Fibroblast of pulmonary artery (primary cell): ENCODE results near the gene INTS1.

Source experiments
- DNase-seq: peaks from one replicate; pipeline ENCODE4 v3.0.0-alpha.2; 2010; ENCODE audit warnings: low read depth
- H3K4me3 ChIP-seq: replicated peaks from 2 replicates; pipeline ENCODE4 v1.5.1; 2011; ENCODE audit warnings: low read depth, mild to moderate bottlenecking, control low read depth, low read length, moderate library complexity
- TF ChIP-seq, protein P1 (sequence below): IDR thresholded peaks from 2 replicates; pipeline ENCODE4 v1.5.1; 2011; ENCODE audit warnings: mild to moderate bottlenecking, control low read depth, low read length, inconsistent platforms; ENCODE audit errors: missing control alignments

Gene INTS1

DNA sequence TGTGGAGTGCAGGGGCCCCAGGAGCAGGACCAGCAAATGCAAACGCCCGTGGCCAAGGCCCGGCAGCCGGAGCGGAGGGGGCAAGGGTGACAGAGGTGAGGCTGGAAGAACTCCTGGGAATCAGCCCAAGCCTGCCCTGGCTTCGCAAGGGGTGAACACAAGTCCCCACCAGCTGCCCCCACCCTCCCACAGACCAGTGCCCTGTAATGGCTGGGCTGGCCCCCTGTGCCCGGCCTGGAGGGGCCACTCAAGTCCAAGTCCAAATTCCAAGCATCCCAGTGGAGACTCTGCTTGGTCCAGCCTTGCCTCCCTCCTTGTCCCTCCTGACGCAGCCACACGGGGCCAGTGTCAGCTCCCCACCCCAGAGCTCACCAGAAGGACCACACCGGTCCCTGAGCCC is 73.0 kb downstream of the INTS1 start:
- TF ChIP-seq, protein P1, sequence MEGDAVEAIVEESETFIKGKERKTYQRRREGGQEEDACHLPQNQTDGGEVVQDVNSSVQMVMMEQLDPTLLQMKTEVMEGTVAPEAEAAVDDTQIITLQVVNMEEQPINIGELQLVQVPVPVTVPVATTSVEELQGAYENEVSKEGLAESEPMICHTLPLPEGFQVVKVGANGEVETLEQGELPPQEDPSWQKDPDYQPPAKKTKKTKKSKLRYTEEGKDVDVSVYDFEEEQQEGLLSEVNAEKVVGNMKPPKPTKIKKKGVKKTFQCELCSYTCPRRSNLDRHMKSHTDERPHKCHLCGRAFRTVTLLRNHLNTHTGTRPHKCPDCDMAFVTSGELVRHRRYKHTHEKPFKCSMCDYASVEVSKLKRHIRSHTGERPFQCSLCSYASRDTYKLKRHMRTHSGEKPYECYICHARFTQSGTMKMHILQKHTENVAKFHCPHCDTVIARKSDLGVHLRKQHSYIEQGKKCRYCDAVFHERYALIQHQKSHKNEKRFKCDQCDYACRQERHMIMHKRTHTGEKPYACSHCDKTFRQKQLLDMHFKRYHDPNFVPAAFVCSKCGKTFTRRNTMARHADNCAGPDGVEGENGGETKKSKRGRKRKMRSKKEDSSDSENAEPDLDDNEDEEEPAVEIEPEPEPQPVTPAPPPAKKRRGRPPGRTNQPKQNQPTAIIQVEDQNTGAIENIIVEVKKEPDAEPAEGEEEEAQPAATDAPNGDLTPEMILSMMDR = no peak
- H3K4me3 ChIP-seq = no peak overlapping the region
- no peak for DNase-seq

DNA sequence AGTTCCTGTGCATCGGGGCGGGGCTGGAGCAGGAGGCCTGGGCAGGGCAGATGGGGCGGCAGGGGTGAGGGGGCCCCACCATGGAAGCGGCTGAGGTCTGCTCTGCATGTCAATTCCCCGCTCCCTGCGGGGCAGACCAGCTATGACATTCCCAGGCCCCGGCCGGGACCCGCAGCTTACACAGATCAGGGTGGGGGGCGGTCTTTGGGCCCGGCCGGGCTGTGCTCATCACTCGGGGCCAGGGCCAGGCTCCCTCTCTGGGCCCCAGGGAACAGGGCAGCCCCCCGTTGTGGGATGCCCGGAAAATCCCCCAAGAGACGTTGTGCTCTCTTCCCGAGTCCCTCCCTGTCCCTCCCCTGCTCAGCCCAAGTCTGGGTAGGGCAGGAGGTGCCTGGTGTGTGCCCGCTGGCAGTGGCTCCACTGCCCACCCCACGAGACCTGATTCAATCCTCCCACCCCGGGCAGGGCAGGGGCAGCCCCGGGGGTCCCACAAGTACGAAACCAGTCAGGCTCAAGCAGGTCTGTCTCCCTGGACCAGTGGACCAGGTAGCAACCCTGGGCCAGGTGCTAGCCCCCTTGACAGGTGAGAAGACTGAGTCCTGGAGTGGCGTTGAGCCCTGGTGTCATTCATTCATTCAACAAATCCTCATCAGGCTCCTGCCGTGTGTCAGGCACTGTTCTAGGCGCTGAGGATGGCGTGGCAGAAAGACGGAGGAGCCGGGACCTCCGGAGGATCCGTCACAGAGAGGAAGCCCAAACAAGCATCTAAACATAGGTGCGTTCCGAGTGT is 73.9 kb downstream of the INTS1 start:
- TF ChIP-seq, protein P1 = no peak

DNA sequence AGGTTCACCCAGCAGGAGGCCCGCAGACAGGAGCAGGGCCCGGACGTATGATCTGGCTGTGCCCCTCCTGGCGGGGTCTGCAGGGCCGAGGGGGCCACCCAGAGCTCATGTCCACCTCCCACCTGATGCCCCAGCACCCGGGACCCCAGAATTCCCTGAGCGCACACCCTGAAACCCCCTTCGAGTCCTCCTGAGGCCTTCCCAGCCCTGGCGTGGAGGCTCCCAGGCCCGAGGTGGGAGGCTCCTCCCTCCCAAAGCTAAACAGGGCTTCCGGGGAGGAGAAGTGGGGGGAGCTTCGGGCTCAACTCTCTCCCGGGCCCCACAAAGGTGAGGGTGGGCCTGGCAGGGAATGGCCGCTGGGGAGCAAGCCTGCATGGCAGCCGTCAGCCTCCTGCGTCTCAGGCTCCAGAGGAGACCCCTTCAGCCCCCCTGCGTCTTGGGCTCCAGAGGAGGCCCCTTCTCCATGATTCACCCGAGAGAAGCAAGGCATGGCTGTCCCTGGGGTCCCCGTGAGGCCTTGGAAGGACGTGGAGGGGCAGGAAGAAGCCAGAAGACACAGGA is 75.2 kb downstream of the INTS1 start:
- DNase-seq = no peak

More for the DNA sequence above, 73.9 kb downstream of the INTS1 start:
- H3K4me3 ChIP-seq = no peak overlapping the region
- DNase-seq = no peak

DNA sequence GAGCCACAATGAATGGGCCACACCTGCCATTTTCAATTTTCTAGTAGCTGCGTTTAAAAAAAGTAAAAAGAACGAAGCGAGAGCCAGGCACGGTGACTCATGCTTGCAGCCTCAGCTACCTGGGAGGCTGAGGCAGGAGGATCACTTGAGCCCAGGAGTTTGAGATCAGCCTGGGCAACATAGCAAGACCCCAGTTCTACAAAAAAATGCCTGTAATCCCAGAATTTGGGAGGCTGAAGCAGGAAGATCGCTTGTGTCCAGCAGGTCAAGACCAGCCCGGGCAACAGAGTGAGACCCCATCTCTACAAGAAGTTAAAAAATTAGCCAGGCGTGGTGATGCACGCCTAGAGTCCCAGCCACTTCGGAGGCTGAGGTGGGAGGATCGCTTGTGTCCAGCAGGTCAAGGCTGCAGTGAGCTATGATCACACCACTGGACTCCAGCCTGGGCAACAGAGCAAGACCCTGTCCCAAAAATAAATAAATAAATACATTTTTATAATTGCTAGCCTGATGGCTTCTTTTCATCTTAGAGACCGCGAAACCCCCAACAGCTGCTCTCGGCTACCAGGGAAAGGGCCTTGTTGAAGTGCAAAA is 77.0 kb downstream of the INTS1 start:
- TF ChIP-seq, protein P1 = no peak
- no peak for DNase-seq
- no peak overlapping the region for H3K4me3 ChIP-seq

More for the DNA sequence above, 75.2 kb downstream of the INTS1 start:
- TF ChIP-seq, protein P1 = no peak
- H3K4me3 ChIP-seq = no peak overlapping the region

DNA sequence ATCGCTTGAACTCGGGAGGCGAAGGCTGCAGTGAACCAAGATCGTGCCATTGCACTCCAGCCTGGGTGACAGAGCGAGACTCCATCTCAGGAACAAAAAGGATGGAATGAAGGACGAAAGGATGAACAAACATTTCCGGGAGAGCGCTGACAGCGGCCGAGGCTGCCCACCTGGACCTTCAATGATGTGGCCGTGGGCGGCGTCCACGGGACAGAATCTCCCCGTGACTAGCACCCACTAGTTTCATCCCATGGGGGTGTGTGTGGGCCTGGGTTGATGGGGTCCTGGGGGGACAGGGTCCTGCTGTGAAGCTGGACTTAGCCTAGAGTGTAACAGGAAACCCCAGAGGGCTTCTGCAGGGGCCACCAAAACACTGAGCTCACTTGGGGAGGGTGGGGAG is 77.7 kb downstream of the INTS1 start:
- TF ChIP-seq, protein P1 = no peak
- no peak overlapping the region for H3K4me3 ChIP-seq

DNA sequence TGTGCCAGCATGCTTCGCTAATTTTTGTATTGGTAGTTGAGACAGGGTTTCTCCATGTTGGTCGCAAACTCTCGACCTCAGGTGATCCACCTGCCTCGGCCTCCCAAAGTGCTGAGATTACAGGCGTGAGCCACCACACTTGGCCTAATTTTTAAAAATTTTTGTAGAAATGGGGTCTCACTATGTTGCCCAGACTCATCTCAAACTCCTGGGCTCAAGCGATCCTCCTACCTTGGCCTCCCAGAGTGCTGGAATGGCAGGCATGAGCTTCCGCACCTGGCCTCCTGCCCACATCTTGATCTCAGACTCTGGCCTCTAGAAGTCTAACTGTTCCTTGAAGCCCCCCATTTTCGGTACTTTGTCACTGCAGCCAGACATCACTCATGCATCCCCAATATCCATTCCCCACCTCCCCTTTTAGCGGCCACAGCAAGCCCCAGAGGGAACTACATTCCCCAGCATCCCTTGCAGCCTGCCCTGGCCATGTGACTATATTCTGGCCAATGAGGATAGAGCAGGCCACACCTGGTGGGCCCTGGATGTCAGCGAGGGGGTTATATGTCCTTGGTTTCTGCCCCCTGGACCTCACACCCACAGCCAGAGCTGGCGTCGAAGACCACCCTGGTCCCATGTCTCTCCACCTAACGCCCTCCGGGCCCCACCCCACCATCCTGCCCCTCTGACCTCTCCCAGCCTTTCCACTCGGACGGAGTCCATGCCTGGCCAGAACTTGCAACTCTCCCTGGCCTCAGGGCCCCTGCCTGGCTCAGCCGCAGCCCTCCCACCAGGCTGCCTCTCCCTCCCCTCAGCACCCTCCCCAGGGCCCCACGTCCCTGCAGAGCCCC is 78.7 kb downstream of the INTS1 start:
- no peak overlapping the region for H3K4me3 ChIP-seq
- TF ChIP-seq, protein P1 = no peak
- DNase-seq = no peak

More for the DNA sequence above, 77.7 kb downstream of the INTS1 start:
- no peak for DNase-seq
